Measurements from ENCODE around the gene C17orf67. TPM values are rescaled to one million over a fixed set of nuclear protein-coding genes. Genes with fewer than 3 reads are reported as not detected.

C17orf67 gene
- 0.41 TPM for polyA plus RNA-seq (2013, experiment 1 of 2)
- 0.56 TPM for polyA plus RNA-seq (2013, experiment 2 of 2)

- no peaks in the 10 kb centered on the region for H3K36me3 ChIP-seq (ENCODE audit: control insufficient read depth, insufficient read depth, low read length)
- H4K8ac ChIP-seq (ENCODE audit: low read depth, low read length) = no peak within 1 kb of the TSS
- H3K4ac ChIP-seq (ENCODE audit: low read depth, low read length) = peak within 1 kb of the TSS; percentile 83
- peak within 1 kb of the TSS; percentile 95 for H3K18ac ChIP-seq (ENCODE audit: low read length)
- peak within 1 kb of the TSS; percentile 70 for H3K9ac ChIP-seq (ENCODE audit: low read length)
- peak within 1 kb of the TSS; percentile 85 for H3K56ac ChIP-seq (ENCODE audit: low read length)
- WGBS (ENCODE audit: extremely low coverage, insufficient coverage, low lambda C conversion rate) = no CpG with 5 or more reads among the region's 66 CpGs
- no peak within 1 kb of the TSS for H2BK15ac ChIP-seq (replicated peaks; ENCODE audit: low read depth)
- no peaks in the 10 kb centered on the region for H3K27me3 ChIP-seq (ENCODE audit: insufficient read depth, low read length, poor library complexity)
- peak within 1 kb of the TSS; percentile 39 for H3K27ac ChIP-seq (ENCODE audit: low read depth, low read length)
- H2BK120ac ChIP-seq (ENCODE audit: low read depth, low read length) = no peak within 1 kb of the TSS
- H2BK5ac ChIP-seq (ENCODE audit: low read length) = no peak within 1 kb of the TSS
- H3K4me1 ChIP-seq (ENCODE audit: control insufficient read depth, low read depth, low read length) = no peaks in the 10 kb centered on the region
- peak within 1 kb of the TSS; percentile 49 for H3K4me3 ChIP-seq (ENCODE audit: low read length)
- H2AK5ac ChIP-seq (ENCODE audit: low read length) = no peak within 1 kb of the TSS
- H3K23ac ChIP-seq (ENCODE audit: low read length) = peak within 1 kb of the TSS; percentile 51
- H3K79me2 ChIP-seq (ENCODE audit: control insufficient read depth, insufficient read depth, low read length) = no peaks in the 10 kb centered on the region
- H4K5ac ChIP-seq (ENCODE audit: low read length) = no peak within 1 kb of the TSS
- DNase-seq = peak; percentile 96
- H3K79me1 ChIP-seq (ENCODE audit: low read length) = peaks cover 5% of the 10 kb centered on the region
- H3K4me2 ChIP-seq (ENCODE audit: low read length) = peak within 1 kb of the TSS; percentile 83
Observed at GRCh38 chr17:56833809-56834379, at the start of gene C17orf67, which contains the start of gene DGKE. TSS of gene C17orf67 (minus strand) at chr17:56833920. CDS start at chr17:56815810, 18,110 bp downstream. TSS of gene DGKE (plus strand) at chr17:56834151. CDS start at chr17:56834796, 645 bp downstream.

GRCh38 chr17:56881685-56882295, 48.1 kb upstream of the C17orf67 start:
- no peak for DNase-seq
- no peak overlapping the region for H3K4me3 ChIP-seq (ENCODE audit: low read length)
- no peak overlapping the region for H3K4ac ChIP-seq (ENCODE audit: low read depth, low read length)
- H3K79me2 ChIP-seq (ENCODE audit: control insufficient read depth, insufficient read depth, low read length) = no peaks in the 10 kb centered on the region
- no peak overlapping the region for H3K56ac ChIP-seq (ENCODE audit: low read length)
- no peaks in the 10 kb centered on the region for H3K79me1 ChIP-seq (ENCODE audit: low read length)
- H2BK120ac ChIP-seq (ENCODE audit: low read depth, low read length) = no peak overlapping the region
- H2BK15ac ChIP-seq (replicated peaks; ENCODE audit: low read depth) = no peak overlapping the region
- H4K8ac ChIP-seq (ENCODE audit: low read depth, low read length) = no peak overlapping the region
- no CpG with 5 or more reads among the region's 3 CpGs for WGBS (ENCODE audit: extremely low coverage, insufficient coverage, low lambda C conversion rate)
- H4K5ac ChIP-seq (ENCODE audit: low read length) = no peak overlapping the region
- no peak overlapping the region for H3K23ac ChIP-seq (ENCODE audit: low read length)
- H3K36me3 ChIP-seq (ENCODE audit: control insufficient read depth, insufficient read depth, low read length) = no peaks in the 10 kb centered on the region
- H3K18ac ChIP-seq (ENCODE audit: low read length) = no peak overlapping the region
- no peaks in the 10 kb centered on the region for H3K4me1 ChIP-seq (ENCODE audit: control insufficient read depth, low read depth, low read length)
- no peak overlapping the region for H2AK5ac ChIP-seq (ENCODE audit: low read length)
- H3K27me3 ChIP-seq (ENCODE audit: insufficient read depth, low read length, poor library complexity) = no peaks in the 10 kb centered on the region
- no peak overlapping the region for H3K27ac ChIP-seq (ENCODE audit: low read depth, low read length)
- no peak overlapping the region for H3K4me2 ChIP-seq (ENCODE audit: low read length)
- no peak overlapping the region for H3K9ac ChIP-seq (ENCODE audit: low read length)
- no peak overlapping the region for H2BK5ac ChIP-seq (ENCODE audit: low read length)

- Histone ChIP-seq H3K18ac (ENCODE audit: low read length) (no peak overlapping the region), H4K5ac (ENCODE audit: low read length) (no peak overlapping the region), H2BK120ac (ENCODE audit: low read depth, low read length) (no peak overlapping the region), H2AK5ac (ENCODE audit: low read length) (no peak overlapping the region), H3K23ac (ENCODE audit: low read length) (no peak overlapping the region), H4K8ac (ENCODE audit: low read depth, low read length) (no peak overlapping the region), H3K4me1 (ENCODE audit: control insufficient read depth, low read depth, low read length) (no peaks in the 10 kb centered on the region), H3K79me1 (ENCODE audit: low read length) (no peaks in the 10 kb centered on the region), H3K4me3 (ENCODE audit: low read length) (no peak overlapping the region), H3K79me2 (ENCODE audit: control insufficient read depth, insufficient read depth, low read length) (no peaks in the 10 kb centered on the region), H3K27ac (ENCODE audit: low read depth, low read length) (no peak overlapping the region), H2BK5ac (ENCODE audit: low read length) (no peak overlapping the region), H3K4ac (ENCODE audit: low read depth, low read length) (no peak overlapping the region), H3K9ac (ENCODE audit: low read length) (no peak overlapping the region), H3K56ac (ENCODE audit: low read length) (no peak overlapping the region), H3K27me3 (ENCODE audit: insufficient read depth, low read length, poor library complexity) (no peaks in the 10 kb centered on the region), H3K4me2 (ENCODE audit: low read length) (no peak overlapping the region), H2BK15ac (replicated peaks; ENCODE audit: low read depth) (no peak overlapping the region), H3K36me3 (ENCODE audit: control insufficient read depth, insufficient read depth, low read length) (no peaks in the 10 kb centered on the region)
- no peak for DNase-seq
- WGBS (ENCODE audit: extremely low coverage, insufficient coverage, low lambda C conversion rate) = no CpG with 5 or more reads among the region's 8 CpGs
Observed at GRCh38 chr17:56880571-56880970, 46.9 kb upstream of the C17orf67 start.

GRCh38 chr17:56880133-56880532, 46.4 kb upstream of the C17orf67 start:
- H3K27ac ChIP-seq (ENCODE audit: low read depth, low read length) = no peak overlapping the region
- no peaks in the 10 kb centered on the region for H3K27me3 ChIP-seq (ENCODE audit: insufficient read depth, low read length, poor library complexity)
- no peak overlapping the region for H3K18ac ChIP-seq (ENCODE audit: low read length)
- no peak overlapping the region for H2AK5ac ChIP-seq (ENCODE audit: low read length)
- no peak overlapping the region for H3K4ac ChIP-seq (ENCODE audit: low read depth, low read length)
- H2BK120ac ChIP-seq (ENCODE audit: low read depth, low read length) = no peak overlapping the region
- H3K23ac ChIP-seq (ENCODE audit: low read length) = no peak overlapping the region
- no peaks in the 10 kb centered on the region for H3K4me1 ChIP-seq (ENCODE audit: control insufficient read depth, low read depth, low read length)
- H4K8ac ChIP-seq (ENCODE audit: low read depth, low read length) = no peak overlapping the region
- no peak overlapping the region for H3K9ac ChIP-seq (ENCODE audit: low read length)
- no peaks in the 10 kb centered on the region for H3K79me2 ChIP-seq (ENCODE audit: control insufficient read depth, insufficient read depth, low read length)
- H3K36me3 ChIP-seq (ENCODE audit: control insufficient read depth, insufficient read depth, low read length) = no peaks in the 10 kb centered on the region
- no peak overlapping the region for H3K4me2 ChIP-seq (ENCODE audit: low read length)
- no CpG with 5 or more reads among the region's 3 CpGs for WGBS (ENCODE audit: extremely low coverage, insufficient coverage, low lambda C conversion rate)
- H2BK15ac ChIP-seq (replicated peaks; ENCODE audit: low read depth) = no peak overlapping the region
- H2BK5ac ChIP-seq (ENCODE audit: low read length) = no peak overlapping the region
- no peak overlapping the region for H4K5ac ChIP-seq (ENCODE audit: low read length)
- H3K4me3 ChIP-seq (ENCODE audit: low read length) = no peak overlapping the region
- H3K56ac ChIP-seq (ENCODE audit: low read length) = no peak overlapping the region
- DNase-seq = no peak
- no peaks in the 10 kb centered on the region for H3K79me1 ChIP-seq (ENCODE audit: low read length)

- Histone ChIP-seq H2AK5ac (ENCODE audit: low read length) (no peak overlapping the region), H3K4me1 (ENCODE audit: control insufficient read depth, low read depth, low read length) (no peaks in the 10 kb centered on the region), H3K9ac (ENCODE audit: low read length) (no peak overlapping the region), H3K79me1 (ENCODE audit: low read length) (no peaks in the 10 kb centered on the region), H3K56ac (ENCODE audit: low read length) (no peak overlapping the region), H4K5ac (ENCODE audit: low read length) (no peak overlapping the region), H3K4me3 (ENCODE audit: low read length) (no peak overlapping the region), H4K8ac (ENCODE audit: low read depth, low read length) (no peak overlapping the region), H3K27ac (ENCODE audit: low read depth, low read length) (no peak overlapping the region), H3K4ac (ENCODE audit: low read depth, low read length) (no peak overlapping the region), H3K36me3 (ENCODE audit: control insufficient read depth, insufficient read depth, low read length) (no peaks in the 10 kb centered on the region), H2BK120ac (ENCODE audit: low read depth, low read length) (no peak overlapping the region), H2BK15ac (replicated peaks; ENCODE audit: low read depth) (no peak overlapping the region), H3K27me3 (ENCODE audit: insufficient read depth, low read length, poor library complexity) (no peaks in the 10 kb centered on the region), H3K79me2 (ENCODE audit: control insufficient read depth, insufficient read depth, low read length) (no peaks in the 10 kb centered on the region), H3K23ac (ENCODE audit: low read length) (no peak overlapping the region), H3K4me2 (ENCODE audit: low read length) (no peak overlapping the region), H2BK5ac (ENCODE audit: low read length) (no peak overlapping the region), H3K18ac (ENCODE audit: low read length) (no peak overlapping the region)
- WGBS (ENCODE audit: extremely low coverage, insufficient coverage, low lambda C conversion rate) = no CpG with 5 or more reads among the region's 7 CpGs
- DNase-seq = no peak
Observed at GRCh38 chr17:56879280-56879679, 45.6 kb upstream of the C17orf67 start.

All from mesendoderm (in vitro differentiated cells).